ENCODE results near the gene COL9A3.

The COL9A3 gene

DNA sequence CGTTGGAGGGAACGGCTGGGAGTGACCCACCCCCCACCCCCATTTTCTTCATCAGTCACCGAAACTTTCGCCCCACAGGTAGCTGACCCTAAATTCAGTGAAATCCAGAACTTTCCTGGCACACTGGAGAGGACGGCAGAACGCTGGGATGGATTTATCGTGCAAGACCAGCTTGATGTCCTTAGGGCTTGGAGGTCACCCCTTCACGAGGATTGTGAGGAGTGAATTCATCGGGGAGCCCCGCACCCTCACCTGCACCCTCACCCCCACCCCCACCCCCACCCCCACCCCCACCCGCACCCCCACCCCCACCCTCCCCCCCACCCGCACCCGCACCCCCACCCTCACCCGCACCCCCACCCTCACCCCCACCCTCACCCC is 58.1 kb downstream of the COL9A3 start:
- H3K9me3 ChIP-seq (ENCODE audit: low read depth, low read length), result no peaks in the 10 kb centered on the region
- no peaks in the 10 kb centered on the region for H3K36me3 ChIP-seq (ENCODE audit: insufficient read depth, low read length)
- no peak overlapping the region for H3K4me3 ChIP-seq
- no peak overlapping the region for H3K9ac ChIP-seq (ENCODE audit: insufficient read length)
- TF ChIP-seq POLR2AphosphoS5 (IDR thresholded peaks at IDR 0.05; ENCODE audit: borderline replicate concordance, low read depth, low read length), result no peak
- TF ChIP-seq FOXP2 (optimal IDR thresholded peaks at IDR 0.05; ENCODE audit: control extremely low read depth, extremely low read length, insufficient read depth), result no peak
- TF ChIP-seq EZH2 (IDR thresholded peaks at IDR 0.05), result no peak
- peak overlapping the region; percentile 60 for H3K27ac ChIP-seq
- DNase-seq (ENCODE audit: low read depth, low spot score), result no peak

- Histone ChIP-seq H3K4me3 (no peak overlapping the region), H3K9ac (ENCODE audit: insufficient read length) (no peak overlapping the region), H3K9me3 (ENCODE audit: low read depth, low read length) (no peaks in the 10 kb centered on the region), H3K36me3 (ENCODE audit: insufficient read depth, low read length) (no peaks in the 10 kb centered on the region; the same call in 1 of the 2 replicates), H3K27ac (peak overlapping the region; percentile 72)
- TF ChIP-seq FOXP2 (optimal IDR thresholded peaks at IDR 0.05; ENCODE audit: control extremely low read depth, extremely low read length, insufficient read depth), result no peak
- no peak for TF ChIP-seq EZH2 (IDR thresholded peaks at IDR 0.05)
- TF ChIP-seq POLR2AphosphoS5 (IDR thresholded peaks at IDR 0.05; ENCODE audit: borderline replicate concordance, low read depth, low read length), result no peak
- DNase-seq (ENCODE audit: low read depth, low spot score), result no peak
Observed at GRCh38 chr20:62875419-62876361, 58.8 kb downstream of the COL9A3 start.

DNA sequence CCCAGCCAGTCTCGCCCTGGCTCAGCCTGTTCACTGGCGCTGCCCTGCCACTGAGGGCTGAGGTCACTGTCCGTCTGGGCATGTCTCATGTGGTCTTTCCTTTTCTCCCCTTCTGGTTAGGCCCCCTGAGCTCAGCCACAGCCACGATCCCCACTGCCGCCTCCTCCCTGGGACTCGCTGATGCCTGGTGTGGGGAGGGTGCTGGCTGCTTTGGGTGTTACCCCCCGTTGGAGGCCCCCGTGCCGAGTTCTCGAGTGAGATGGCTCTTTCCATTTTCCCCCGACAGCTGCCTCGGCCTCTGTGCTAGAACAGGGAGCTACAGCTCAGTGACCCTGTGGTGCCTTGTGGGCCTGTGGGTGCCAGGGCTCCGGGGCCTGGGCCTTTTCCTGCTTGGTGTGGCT is 59.7 kb downstream of the COL9A3 start:
- DNase-seq (ENCODE audit: low read depth, low spot score), result no peak
- no peak overlapping the region for H3K4me3 ChIP-seq
- no peak overlapping the region for H3K9ac ChIP-seq (ENCODE audit: insufficient read length)
- no peaks in the 10 kb centered on the region; the same call in 1 of the 2 replicates for H3K36me3 ChIP-seq (ENCODE audit: insufficient read depth, low read length)
- H3K9me3 ChIP-seq (ENCODE audit: low read depth, low read length), result no peaks in the 10 kb centered on the region
- peak overlapping the region; percentile 72 for H3K27ac ChIP-seq
- TF ChIP-seq POLR2AphosphoS5 (IDR thresholded peaks at IDR 0.05; ENCODE audit: borderline replicate concordance, low read depth, low read length), result no peak
- TF ChIP-seq EZH2 (IDR thresholded peaks at IDR 0.05), result no peak
- no peak for TF ChIP-seq FOXP2 (optimal IDR thresholded peaks at IDR 0.05; ENCODE audit: control extremely low read depth, extremely low read length, insufficient read depth)

GRCh38 chr20:62876902-62877816 is 60.3 kb downstream of the COL9A3 start:
- H3K27ac ChIP-seq, result peak overlapping the region; percentile 84
- no peak for DNase-seq (ENCODE audit: low read depth, low spot score)
- H3K4me3 ChIP-seq, result no peak overlapping the region
- H3K36me3 ChIP-seq (ENCODE audit: insufficient read depth, low read length), result peaks cover 6% of the 10 kb centered on the region; the same call in 1 of the 2 replicates
- H3K9me3 ChIP-seq (ENCODE audit: low read depth, low read length), result no peaks in the 10 kb centered on the region
- TF ChIP-seq FOXP2 (optimal IDR thresholded peaks at IDR 0.05; ENCODE audit: control extremely low read depth, extremely low read length, insufficient read depth), result no peak
- TF ChIP-seq POLR2AphosphoS5 (IDR thresholded peaks at IDR 0.05; ENCODE audit: borderline replicate concordance, low read depth, low read length), result no peak
- TF ChIP-seq EZH2 (IDR thresholded peaks at IDR 0.05), result no peak
- no peak overlapping the region for H3K9ac ChIP-seq (ENCODE audit: insufficient read length)

DNA sequence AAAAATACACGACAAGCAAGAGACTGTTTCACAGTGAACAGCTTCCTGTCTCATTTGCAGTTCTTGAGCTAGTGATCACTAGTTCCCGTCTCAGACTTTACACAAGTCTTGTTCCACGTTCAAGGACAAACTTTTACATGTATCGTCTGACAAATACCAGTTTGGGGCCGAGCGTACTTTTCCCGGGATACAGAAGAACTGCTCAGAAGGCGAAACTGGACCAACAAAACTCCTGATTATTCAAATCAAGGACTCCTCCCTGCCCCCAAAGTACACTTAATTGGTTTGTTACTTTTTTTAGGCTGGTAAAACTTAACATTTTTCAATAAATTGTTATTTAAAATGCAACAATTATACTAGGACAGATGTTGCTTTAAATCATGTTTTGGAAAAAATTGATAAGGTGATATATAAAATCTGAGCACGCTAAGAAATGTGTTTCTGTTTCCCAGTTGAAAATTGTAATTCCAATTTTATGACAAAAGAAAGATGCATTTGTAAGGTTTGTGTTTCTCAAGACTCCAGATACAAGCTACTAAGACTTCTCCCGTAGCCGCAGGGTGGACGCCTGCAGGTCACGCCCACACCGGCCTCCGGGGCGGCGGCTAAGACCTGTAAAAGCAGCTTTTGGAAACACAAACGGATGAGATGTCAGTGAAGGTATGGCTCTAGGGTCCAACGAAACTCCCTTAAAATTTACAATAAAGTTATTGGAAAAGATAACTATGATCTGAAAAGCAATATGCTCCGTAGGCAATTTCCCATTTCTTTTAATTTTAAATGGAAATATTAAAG is 61.6 kb downstream of the COL9A3 start:
- Histone ChIP-seq H3K27ac (peak overlapping the region; percentile 84), H3K9me3 (ENCODE audit: low read depth, low read length) (no peaks in the 10 kb centered on the region), H3K36me3 (ENCODE audit: insufficient read depth, low read length) (peaks cover 6% of the 10 kb centered on the region; the same call in 1 of the 2 replicates), H3K4me3 (no peak overlapping the region), H3K9ac (ENCODE audit: insufficient read length) (no peak overlapping the region)
- no peak for DNase-seq (ENCODE audit: low read depth, low spot score)
- TF ChIP-seq POLR2AphosphoS5 (IDR thresholded peaks at IDR 0.05; ENCODE audit: borderline replicate concordance, low read depth, low read length) (no peak), EZH2 (IDR thresholded peaks at IDR 0.05) (no peak), FOXP2 (optimal IDR thresholded peaks at IDR 0.05; ENCODE audit: control extremely low read depth, extremely low read length, insufficient read depth) (no peak)

DNA sequence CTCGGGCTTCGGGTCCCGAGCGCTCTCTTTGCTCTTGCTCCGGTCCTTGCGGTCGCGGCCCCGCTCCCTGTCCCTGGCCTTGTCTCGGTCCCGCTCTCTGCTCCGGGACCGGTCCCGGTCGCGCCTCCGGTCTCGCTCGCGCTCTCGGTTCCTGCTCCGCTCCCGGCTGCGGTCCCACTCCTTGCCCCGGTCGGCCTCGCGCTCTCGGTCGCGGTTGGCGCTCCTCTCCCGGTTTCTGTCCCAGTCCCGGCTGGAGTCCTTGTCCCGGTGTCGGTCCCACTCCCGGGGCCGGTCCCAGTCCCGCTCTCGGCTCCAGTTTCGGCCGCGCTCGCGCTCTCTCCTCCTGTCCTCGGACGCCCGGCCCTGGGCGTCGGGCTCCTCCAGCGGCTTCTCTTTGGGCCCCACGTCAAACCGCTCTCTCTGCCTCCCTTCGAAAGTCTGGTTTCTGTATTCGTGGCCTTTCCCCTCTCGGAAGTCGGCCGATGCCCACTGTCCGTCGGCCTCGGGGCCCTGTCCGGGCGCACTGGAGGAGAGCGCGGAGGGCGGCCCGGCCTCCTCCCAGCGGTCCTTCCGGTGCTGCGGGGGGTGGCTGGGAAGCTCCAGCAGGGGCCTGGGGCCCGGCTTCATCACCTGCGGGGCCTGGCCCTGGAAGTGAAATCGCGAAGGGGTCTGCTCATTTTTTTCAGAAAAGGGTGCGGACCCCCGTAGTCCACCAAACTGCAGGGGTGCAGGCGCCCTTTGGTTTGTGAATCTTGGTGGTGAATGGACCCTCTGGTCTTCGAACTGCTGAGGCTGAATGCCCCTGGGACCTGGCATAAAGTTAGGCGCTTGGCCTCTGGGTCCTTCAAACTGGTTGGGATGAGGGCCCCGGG is 62.7 kb downstream of the COL9A3 start:
- no peaks in the 10 kb centered on the region for H3K9me3 ChIP-seq (ENCODE audit: low read depth, low read length)
- no peak for DNase-seq (ENCODE audit: low read depth, low spot score)
- TF ChIP-seq FOXP2 (optimal IDR thresholded peaks at IDR 0.05; ENCODE audit: control extremely low read depth, extremely low read length, insufficient read depth) (no peak), POLR2AphosphoS5 (IDR thresholded peaks at IDR 0.05; ENCODE audit: borderline replicate concordance, low read depth, low read length) (no peak), EZH2 (IDR thresholded peaks at IDR 0.05) (no peak)
- no peak overlapping the region for H3K9ac ChIP-seq (ENCODE audit: insufficient read length)
- no peak overlapping the region for H3K4me3 ChIP-seq
- peaks cover 6% of the 10 kb centered on the region; the same call in 1 of the 2 replicates for H3K36me3 ChIP-seq (ENCODE audit: insufficient read depth, low read length)
- H3K27ac ChIP-seq, result no peak overlapping the region
